Adrenal gland (tissue), 5 donors: Measurements from ENCODE around the gene VGLL3.

ENCODE experiments used
- POLR2A ChIP-seq, 2 donors: fragments of 450-650 bp; IDR thresholded peaks; one replicate each; pipeline ENCODE4 v1.6.1; 2017; ENCODE audit warnings: antibody characterized with exemption in 2 of 2, mild to moderate bottlenecking in 2 of 2, moderate library complexity in 1 of 2
- TF ChIP-seq, protein P1 (sequence below), 6 experiments: fragments of 450-650 bp in 4 of 6; fragments of 200-600 bp in 2 of 6; sonication (generic) in 1 of 6; IDR thresholded peaks; 1 replicate in 5 of 6; 2 replicates in 1 of 6; pipeline versions ENCODE4 v1.5.1 to v1.8.0; 2016 to 2021; ENCODE audit warnings: antibody characterized with exemption in 6 of 6, mild to moderate bottlenecking in 2 of 6, moderate library complexity in 1 of 6
- donor health status: DM: no; HTN: no; CAD: no.

DNA sequence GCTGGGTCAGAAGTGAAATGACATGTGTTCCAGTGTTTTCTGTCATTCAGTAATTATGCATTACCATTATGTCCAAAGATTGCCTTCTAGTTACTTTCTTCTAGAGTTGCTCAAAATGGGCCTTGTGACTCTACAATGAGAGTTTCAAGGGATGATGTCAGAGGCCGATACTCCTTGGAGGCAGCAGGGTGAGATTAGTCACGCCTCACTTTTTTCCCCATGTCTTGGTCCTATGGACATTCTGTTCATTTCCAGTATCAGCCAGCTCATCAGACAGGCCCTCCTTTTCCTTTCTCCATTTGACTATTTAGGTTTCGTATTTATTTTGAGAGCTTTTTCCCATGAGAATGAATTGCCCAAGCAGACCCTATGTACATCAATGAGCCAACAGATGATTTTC is 17.5 kb downstream of the VGLL3 start:
- TF ChIP-seq, protein P1, sequence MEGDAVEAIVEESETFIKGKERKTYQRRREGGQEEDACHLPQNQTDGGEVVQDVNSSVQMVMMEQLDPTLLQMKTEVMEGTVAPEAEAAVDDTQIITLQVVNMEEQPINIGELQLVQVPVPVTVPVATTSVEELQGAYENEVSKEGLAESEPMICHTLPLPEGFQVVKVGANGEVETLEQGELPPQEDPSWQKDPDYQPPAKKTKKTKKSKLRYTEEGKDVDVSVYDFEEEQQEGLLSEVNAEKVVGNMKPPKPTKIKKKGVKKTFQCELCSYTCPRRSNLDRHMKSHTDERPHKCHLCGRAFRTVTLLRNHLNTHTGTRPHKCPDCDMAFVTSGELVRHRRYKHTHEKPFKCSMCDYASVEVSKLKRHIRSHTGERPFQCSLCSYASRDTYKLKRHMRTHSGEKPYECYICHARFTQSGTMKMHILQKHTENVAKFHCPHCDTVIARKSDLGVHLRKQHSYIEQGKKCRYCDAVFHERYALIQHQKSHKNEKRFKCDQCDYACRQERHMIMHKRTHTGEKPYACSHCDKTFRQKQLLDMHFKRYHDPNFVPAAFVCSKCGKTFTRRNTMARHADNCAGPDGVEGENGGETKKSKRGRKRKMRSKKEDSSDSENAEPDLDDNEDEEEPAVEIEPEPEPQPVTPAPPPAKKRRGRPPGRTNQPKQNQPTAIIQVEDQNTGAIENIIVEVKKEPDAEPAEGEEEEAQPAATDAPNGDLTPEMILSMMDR (IDR thresholded peaks at IDR 0.05): no peak
- TF ChIP-seq POLR2A (IDR thresholded peaks at IDR 0.05): no peak
